Mesenchymal stem cell (in vitro differentiated cells and primary cell): ENCODE data around the gene AVPI1.
A peak's percentile ranks its signal among the peaks of the same experiment; 100 is the strongest.

Experiments
- DNase-seq: peaks from one replicate; pipeline ENCODE4 v3.0.0-alpha.2; 2013
- H2AFZ ChIP-seq: one replicate; pipeline ENCODE4 v1.6.1; 2013; ENCODE audit warnings: low read depth, mild to moderate bottlenecking, control low read depth, inconsistent platforms, low read length, moderate library complexity
- H2AK5ac ChIP-seq: 2 replicates; pipeline ENCODE4 v1.6.1; 2013; ENCODE audit warnings: low read length, moderate library complexity, mild to moderate bottlenecking, inconsistent platforms; ENCODE audit not compliant: severe bottlenecking
- H2BK120ac ChIP-seq: one replicate; pipeline ENCODE4 v1.6.1; 2013; ENCODE audit warnings: low read depth, mild to moderate bottlenecking, inconsistent platforms, low read length, moderate library complexity
- H2BK12ac ChIP-seq, 2 experiments: one replicate each; pipeline ENCODE4 v1.6.1; 2013; ENCODE audit warnings: inconsistent platforms in 2 of 2, low read length in 2 of 2, mild to moderate bottlenecking in 2 of 2, moderate library complexity in 2 of 2, control low read depth in 1 of 2
- H2BK15ac ChIP-seq: one replicate; pipeline ENCODE4 v1.6.1; 2013; ENCODE audit warnings: mild to moderate bottlenecking, low read depth, inconsistent platforms; ENCODE audit not compliant: poor library complexity, severe bottlenecking
- H2BK5ac ChIP-seq: 2 replicates; pipeline ENCODE4 v1.6.1; 2013; ENCODE audit warnings: low read depth, mild to moderate bottlenecking, low read length, control low read depth, inconsistent platforms; ENCODE audit not compliant: poor library complexity, severe bottlenecking
- H3K14ac ChIP-seq, 2 experiments: one replicate each; pipeline ENCODE4 v1.6.1; 2013; ENCODE audit warnings: inconsistent platforms in 2 of 2, low read length in 2 of 2, control low read depth in 1 of 2, mild to moderate bottlenecking in 1 of 2, moderate library complexity in 1 of 2
- H3K18ac ChIP-seq, 2 experiments: one replicate each; pipeline ENCODE4 v1.6.1; 2013; ENCODE audit warnings: inconsistent platforms in 2 of 2, low read length in 2 of 2, control low read depth in 1 of 2, low read depth in 1 of 2, mild to moderate bottlenecking in 1 of 2
- H3K23ac ChIP-seq, 2 experiments: one replicate each; pipeline ENCODE4 v1.6.1; 2013; ENCODE audit warnings: inconsistent platforms in 2 of 2, low read length in 2 of 2, mild to moderate bottlenecking in 2 of 2, moderate library complexity in 2 of 2, control low read depth in 1 of 2
- H3K27ac ChIP-seq: 2 replicates; pipeline ENCODE4 v1.5.1; 2013; ENCODE audit warnings: mild to moderate bottlenecking, moderate library complexity, low read length, control low read depth, inconsistent platforms; ENCODE audit not compliant: poor library complexity, severe bottlenecking
- H3K27me3 ChIP-seq, 2 experiments: 2 replicates each; pipeline versions ENCODE4 v1.6.1 to v1.7.0; 2013; ENCODE audit warnings: low read length in 2 of 2, mild to moderate bottlenecking in 2 of 2, moderate library complexity in 2 of 2, control low read depth in 1 of 2, inconsistent platforms in 1 of 2; ENCODE audit not compliant: control insufficient read depth in 1 of 2, insufficient read depth in 1 of 2
- H3K36me3 ChIP-seq, 2 experiments: 2 replicates each; pipeline versions ENCODE4 v1.6.1 to v1.7.0; 2013; ENCODE audit warnings: low read length in 2 of 2, control low read depth in 1 of 2, inconsistent platforms in 1 of 2, low read depth in 1 of 2, mild to moderate bottlenecking in 1 of 2; ENCODE audit not compliant: insufficient read depth in 2 of 2, control insufficient read depth in 1 of 2
- H3K4ac ChIP-seq, 2 experiments: one replicate each; pipeline ENCODE4 v1.6.1; 2013; ENCODE audit warnings: inconsistent platforms in 2 of 2, low read length in 2 of 2, mild to moderate bottlenecking in 2 of 2, moderate library complexity in 2 of 2, control low read depth in 1 of 2, low read depth in 1 of 2
- H3K4me1 ChIP-seq: 2 replicates; pipeline ENCODE4 v1.6.1; 2013; ENCODE audit warnings: low read depth, low read length, control low read depth; ENCODE audit not compliant: control insufficient read depth, insufficient read depth
- H3K4me2 ChIP-seq: 2 replicates; pipeline ENCODE4 v1.6.1; 2013; ENCODE audit warnings: low read length, mild to moderate bottlenecking, inconsistent platforms; ENCODE audit not compliant: poor library complexity, severe bottlenecking
- H3K4me3 ChIP-seq, 2 experiments: 2 replicates each; pipeline versions ENCODE4 v1.5.1 to v1.7.0; 2013; ENCODE audit warnings: low read length in 2 of 2, mild to moderate bottlenecking in 2 of 2, control low read depth in 1 of 2, low read depth in 1 of 2; ENCODE audit not compliant: insufficient read depth in 1 of 2
- H3K79me1 ChIP-seq: replicated peaks from 2 replicates; pipeline ENCODE4 v1.6.1; 2013; ENCODE audit warnings: mild to moderate bottlenecking, control low read depth, low read length, inconsistent platforms; ENCODE audit not compliant: poor library complexity, severe bottlenecking
- H3K9ac ChIP-seq: 2 replicates; pipeline ENCODE4 v1.7.0; 2013; ENCODE audit warnings: mild to moderate bottlenecking, low read length, moderate library complexity
- H3K9me3 ChIP-seq: 2 replicates; pipeline ENCODE4 v1.7.0; 2013; ENCODE audit warnings: mild to moderate bottlenecking, low read length; ENCODE audit not compliant: control insufficient read depth
- H4K8ac ChIP-seq: one replicate; pipeline ENCODE4 v1.6.1; 2013; ENCODE audit warnings: inconsistent platforms, mild to moderate bottlenecking, low read length, moderate library complexity
- H4K91ac ChIP-seq: one replicate; pipeline ENCODE4 v1.6.1; 2013; ENCODE audit warnings: mild to moderate bottlenecking, low read length, inconsistent platforms
- WGBS: methylation state at CpG from one replicate; pipeline ENCODE4 v1.1.7; 2013; ENCODE audit warnings: mixed read lengths; 5-methylcytosine and 5-hydroxymethylcytosine counted together

The AVPI1 gene

DNA sequence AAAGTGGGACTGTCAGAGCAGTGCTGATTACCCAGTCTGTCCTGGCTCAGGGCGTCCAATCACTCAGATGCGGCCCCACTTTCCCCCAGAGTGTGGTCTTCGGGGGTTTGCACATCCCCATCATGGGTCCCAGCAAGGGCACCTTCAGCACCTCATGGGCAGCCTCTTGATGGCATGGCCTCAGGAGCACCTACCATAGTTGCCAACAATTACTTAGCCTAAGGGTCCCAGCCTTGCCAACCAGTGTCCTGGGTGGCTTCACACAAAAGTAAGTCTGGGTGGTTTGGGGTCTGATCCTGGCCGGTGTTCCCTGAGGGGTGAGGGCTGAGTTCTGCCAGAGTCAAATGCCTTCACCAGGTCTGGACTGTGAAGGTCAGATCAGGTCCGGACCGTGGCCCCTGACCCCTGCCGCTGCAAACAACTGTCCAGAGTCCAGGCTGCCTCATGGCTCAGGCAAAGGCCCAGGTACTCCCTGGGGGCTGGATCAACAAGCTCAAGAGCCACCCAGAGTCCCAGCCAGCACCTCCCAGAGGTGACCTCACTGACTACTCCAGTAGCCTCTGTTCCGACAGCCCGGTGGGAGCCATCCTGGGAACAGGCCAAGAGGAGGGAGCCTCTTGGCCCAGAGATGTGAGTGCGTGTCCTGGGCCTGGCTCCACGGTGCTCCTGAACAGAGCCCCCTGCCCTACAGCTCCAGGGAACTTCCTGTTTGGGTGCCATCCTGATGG is 20.3 kb upstream of the AVPI1 start:
- Histone ChIP-seq H3K4me2 (no peak overlapping the region), H3K27ac (no peak overlapping the region), H4K91ac (no peak overlapping the region), H2BK120ac (no peak overlapping the region), H3K18ac (no peak overlapping the region), H3K9me3 (no peaks in the 10 kb centered on the region), H2AFZ (no peak overlapping the region), H2BK5ac (no peak overlapping the region), H2AK5ac (peak overlapping the region; percentile 35), H3K79me1 (no peaks in the 10 kb centered on the region), H3K4me3 (no peak overlapping the region), H2BK15ac (no peak overlapping the region), H4K8ac (no peak overlapping the region), H3K9ac (no peak overlapping the region), H3K23ac (no peak overlapping the region), H3K14ac (peak overlapping the region in 1 of 2 experiments; percentile 11), H3K4me1 (peaks cover 5% of the 10 kb centered on the region), H3K27me3 (no peaks in the 10 kb centered on the region), H2BK12ac (no peak overlapping the region), H3K4ac (no peak overlapping the region), H3K36me3 (no peaks in the 10 kb centered on the region)
- DNase-seq: no peak
- 90% methylated on average over 10 of the region's 11 CpGs for WGBS

DNA sequence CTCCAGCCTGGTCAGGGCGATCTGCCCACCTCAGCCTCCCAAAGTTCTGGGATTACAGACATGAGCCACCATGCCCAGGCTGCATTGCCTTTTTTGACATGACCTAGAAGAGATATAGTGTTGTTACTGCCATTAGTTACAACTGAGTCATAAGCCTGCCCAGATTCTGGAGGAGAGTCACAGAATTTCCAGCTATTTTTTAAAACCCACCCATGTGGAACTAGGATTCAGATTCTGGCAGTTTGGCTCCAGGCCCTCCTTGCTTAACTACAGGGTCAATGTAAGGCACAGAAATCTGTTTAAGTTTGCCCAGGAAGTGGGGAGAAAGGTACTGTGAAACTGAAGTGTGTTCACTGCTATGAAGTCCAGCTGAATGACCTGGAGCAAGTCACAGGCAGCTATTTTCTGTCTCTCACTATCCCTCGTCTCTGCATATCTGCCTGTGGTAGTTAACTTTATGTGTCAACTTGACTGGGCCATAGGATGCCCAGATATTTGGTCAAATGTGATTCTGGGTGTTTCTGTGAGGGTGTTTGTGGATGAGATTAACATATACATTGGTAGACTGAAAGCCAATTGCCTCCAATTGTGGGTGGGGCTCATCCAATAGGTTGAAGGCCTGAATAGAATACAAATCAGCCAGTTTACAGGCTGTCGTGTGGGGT is 18.1 kb upstream of the AVPI1 start:
- DNase-seq: no peak

DNA sequence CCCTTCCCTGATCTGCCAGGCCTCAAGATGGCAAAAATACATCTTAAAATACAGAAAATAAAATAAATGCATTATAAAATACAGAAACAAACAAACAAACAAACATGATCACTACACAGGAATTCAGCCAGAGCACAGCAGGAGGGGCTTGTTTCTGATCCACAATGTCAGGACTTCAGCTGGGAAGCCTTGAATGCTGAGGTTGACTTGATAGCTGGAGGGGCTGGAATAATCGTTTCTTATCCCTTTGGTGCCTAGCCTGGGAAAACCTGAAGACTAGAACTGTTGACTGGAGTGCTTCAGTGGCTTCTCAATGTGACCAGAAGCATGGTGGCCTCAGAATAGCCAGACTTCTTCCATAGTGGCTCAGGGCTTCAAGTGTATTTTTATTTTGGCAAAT is 17.3 kb upstream of the AVPI1 start:
- no peak overlapping the region for H2BK5ac ChIP-seq

More for the DNA sequence above, 18.1 kb upstream of the AVPI1 start:
- H2AK5ac ChIP-seq: no peak overlapping the region
- H3K14ac ChIP-seq: no peak overlapping the region
- H3K4ac ChIP-seq: no peak overlapping the region
- H3K79me1 ChIP-seq: no peaks in the 10 kb centered on the region
- H2BK12ac ChIP-seq: no peak overlapping the region
- H3K4me1 ChIP-seq: peaks cover 8% of the 10 kb centered on the region
- H3K27me3 ChIP-seq: no peaks in the 10 kb centered on the region
- no peak overlapping the region for H3K27ac ChIP-seq
- 92% methylated on average over 3 of the region's 3 CpGs for WGBS
- no peak overlapping the region for H3K4me3 ChIP-seq
- no peaks in the 10 kb centered on the region for H3K36me3 ChIP-seq
- no peak overlapping the region for H3K9ac ChIP-seq
- no peaks in the 10 kb centered on the region for H3K9me3 ChIP-seq
- no peak overlapping the region for H4K91ac ChIP-seq
- no peak overlapping the region for H3K4me2 ChIP-seq
- H3K23ac ChIP-seq: peak overlapping the region in 1 of 2 experiments; percentile 29
- no peak overlapping the region for H2BK5ac ChIP-seq
- H4K8ac ChIP-seq: no peak overlapping the region
- no peak overlapping the region for H2AFZ ChIP-seq
- H3K18ac ChIP-seq: no peak overlapping the region
- H2BK15ac ChIP-seq: no peak overlapping the region
- no peak overlapping the region for H2BK120ac ChIP-seq

DNA sequence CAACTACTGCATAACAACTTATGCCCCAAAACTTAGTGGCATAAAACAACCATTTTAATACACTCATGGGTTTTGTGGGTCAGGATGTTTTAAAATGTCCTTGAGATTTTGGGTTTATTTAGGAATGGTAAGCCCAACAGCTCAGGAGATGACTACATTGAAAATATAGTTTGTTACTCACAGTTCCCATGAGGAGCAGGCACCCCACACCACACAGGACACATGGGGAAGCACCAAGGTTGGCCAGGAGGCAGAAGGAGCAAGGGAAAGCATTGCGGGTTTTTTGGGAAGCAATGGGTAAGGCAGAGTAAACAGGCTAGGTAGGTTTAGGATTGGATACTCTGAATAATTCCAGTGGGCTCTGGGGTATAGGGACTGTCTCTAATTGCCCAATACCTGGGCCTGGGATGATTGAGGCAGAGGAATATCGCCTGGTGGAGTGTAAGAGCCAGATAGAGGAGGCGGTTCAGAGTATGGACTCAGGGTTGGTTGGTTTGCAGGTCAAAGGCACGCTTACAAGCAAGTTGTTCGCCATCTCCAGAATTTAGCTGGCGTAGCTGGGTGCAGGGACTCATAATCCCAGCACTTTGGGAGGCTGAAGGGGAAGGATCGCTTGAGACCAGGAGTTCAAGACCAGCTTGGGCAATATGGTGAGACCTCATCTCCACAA is 16.5 kb upstream of the AVPI1 start:
- Histone ChIP-seq H3K79me1 (no peaks in the 10 kb centered on the region), H3K9me3 (no peaks in the 10 kb centered on the region), H3K23ac (no peak overlapping the region), H2BK5ac (no peak overlapping the region), H2AFZ (no peak overlapping the region), H2BK120ac (no peak overlapping the region), H3K4me2 (no peak overlapping the region), H4K91ac (no peak overlapping the region), H2BK12ac (no peak overlapping the region), H4K8ac (no peak overlapping the region), H3K9ac (no peak overlapping the region), H3K18ac (no peak overlapping the region), H3K14ac (no peak overlapping the region), H2BK15ac (no peak overlapping the region), H2AK5ac (no peak overlapping the region), H3K36me3 (no peaks in the 10 kb centered on the region), H3K4me1 (peaks cover 4% of the 10 kb centered on the region), H3K4ac (no peak overlapping the region), H3K27me3 (no peaks in the 10 kb centered on the region), H3K27ac (no peak overlapping the region), H3K4me3 (no peak overlapping the region)
- DNase-seq: no peak
- 86% methylated on average over 7 of the region's 7 CpGs for WGBS

More for the DNA sequence above, 17.3 kb upstream of the AVPI1 start:
- no peak overlapping the region for H2BK12ac ChIP-seq
- H4K8ac ChIP-seq: no peak overlapping the region
- H3K36me3 ChIP-seq: no peaks in the 10 kb centered on the region
- no peak overlapping the region for H2AFZ ChIP-seq
- no peak overlapping the region for H3K14ac ChIP-seq
- no peak overlapping the region for H3K4me3 ChIP-seq
- no peaks in the 10 kb centered on the region for H3K9me3 ChIP-seq
- no peak overlapping the region for H3K23ac ChIP-seq
- no peak overlapping the region for H2AK5ac ChIP-seq
- no peak overlapping the region for H2BK120ac ChIP-seq
- H3K79me1 ChIP-seq: no peaks in the 10 kb centered on the region
- no peak overlapping the region for H3K27ac ChIP-seq
- H3K4me1 ChIP-seq: peaks cover 6% of the 10 kb centered on the region
- H2BK15ac ChIP-seq: no peak overlapping the region
- no peak overlapping the region for H3K4ac ChIP-seq
- H3K27me3 ChIP-seq: no peaks in the 10 kb centered on the region
- no peak overlapping the region for H4K91ac ChIP-seq
- no peak overlapping the region for H3K9ac ChIP-seq
- 92% methylated on average over 1 of the region's 1 CpG for WGBS
- no peak overlapping the region for H3K4me2 ChIP-seq
- DNase-seq: no peak
- no peak overlapping the region for H3K18ac ChIP-seq
